H9 (cell line): ENCODE results near the gene DNAH5. TPM values are rescaled to one million over a fixed set of nuclear protein-coding genes. Genes with fewer than 3 reads are reported as not detected.

ENCODE experiments used
- DNase-seq: peaks from one replicate; pipeline ENCODE4 v3.0.0-alpha.2; 2017
- H2AFZ ChIP-seq: one replicate; pipeline ENCODE4 v1.6.1; 2013; ENCODE audit warnings: mild to moderate bottlenecking, low read length, control low read depth, moderate library complexity
- H2AK5ac ChIP-seq: 2 replicates; pipeline ENCODE4 v1.6.1; 2013; ENCODE audit warnings: low read length, control low read depth, mixed read lengths; ENCODE audit not compliant: insufficient read length
- H2BK120ac ChIP-seq: one replicate; pipeline ENCODE4 v1.6.1; 2013; ENCODE audit warnings: low read depth, mild to moderate bottlenecking, low read length, control low read depth, inconsistent platforms; ENCODE audit not compliant: poor library complexity, severe bottlenecking
- H2BK12ac ChIP-seq: 2 replicates; pipeline ENCODE4 v1.6.1; 2013; ENCODE audit warnings: low read length, control low read depth, mixed read lengths, low read depth; ENCODE audit not compliant: insufficient read length
- H2BK15ac ChIP-seq: 2 replicates; pipeline ENCODE4 v1.6.1; 2013; ENCODE audit warnings: low read depth, low read length, control low read depth
- H2BK20ac ChIP-seq: one replicate; pipeline ENCODE4 v1.6.1; 2013; ENCODE audit warnings: low read depth, mild to moderate bottlenecking, low read length, control low read depth, inconsistent platforms; ENCODE audit not compliant: poor library complexity, severe bottlenecking
- H2BK5ac ChIP-seq: 2 replicates; pipeline ENCODE4 v1.6.1; 2013; ENCODE audit warnings: low read length, control low read depth, mixed read lengths; ENCODE audit not compliant: insufficient read length
- H3K14ac ChIP-seq: 2 replicates; pipeline ENCODE4 v1.6.1; 2013; ENCODE audit warnings: low read length, control low read depth; ENCODE audit not compliant: insufficient read depth
- H3K18ac ChIP-seq: 2 replicates; pipeline ENCODE4 v1.6.1; 2013; ENCODE audit warnings: low read depth, mild to moderate bottlenecking, mixed read lengths, low read length, control low read depth; ENCODE audit not compliant: insufficient read length
- H3K23ac ChIP-seq: 2 replicates; pipeline ENCODE4 v1.6.1; 2013; ENCODE audit warnings: low read length, control low read depth, mixed read lengths, low read depth; ENCODE audit not compliant: insufficient read length
- H3K23me2 ChIP-seq: 2 replicates; pipeline ENCODE4 v1.6.1; 2013; ENCODE audit warnings: low read depth, mild to moderate bottlenecking, mixed read lengths, low read length, control low read depth; ENCODE audit not compliant: insufficient read length, poor library complexity, severe bottlenecking
- H3K27ac ChIP-seq: 2 replicates; pipeline ENCODE4 v1.5.1; 2013; ENCODE audit warnings: low read length, control low read depth, mixed read lengths, low read depth; ENCODE audit not compliant: insufficient read length
- H3K27me3 ChIP-seq: 2 replicates; pipeline ENCODE4 v1.6.1; 2013; ENCODE audit warnings: low read length, control low read depth, inconsistent platforms; ENCODE audit not compliant: insufficient read depth
- H3K4ac ChIP-seq: 2 replicates; pipeline ENCODE4 v1.6.1; 2013; ENCODE audit warnings: low read depth, mild to moderate bottlenecking, control low read depth, inconsistent platforms, low read length, moderate library complexity
- H3K4me1 ChIP-seq: 2 replicates; pipeline ENCODE4 v1.6.1; 2013; ENCODE audit warnings: low read length, control low read depth, inconsistent platforms; ENCODE audit not compliant: insufficient read depth
- H3K4me2 ChIP-seq: 2 replicates; pipeline ENCODE4 v1.6.1; 2013; ENCODE audit warnings: low read length, control low read depth, mixed read lengths; ENCODE audit not compliant: insufficient read length, insufficient read depth
- H3K56ac ChIP-seq: 2 replicates; pipeline ENCODE4 v1.6.1; 2013; ENCODE audit warnings: low read depth, mild to moderate bottlenecking, mixed read lengths, low read length, control low read depth; ENCODE audit not compliant: insufficient read length
- H3K79me1 ChIP-seq: 2 replicates; pipeline ENCODE4 v1.6.1; 2013; ENCODE audit warnings: low read depth, mild to moderate bottlenecking, moderate library complexity, low read length, control low read depth, inconsistent platforms; ENCODE audit not compliant: insufficient read depth, poor library complexity, severe bottlenecking
- H3K79me2 ChIP-seq: 2 replicates; pipeline ENCODE4 v1.6.1; 2013; ENCODE audit warnings: low read length, control low read depth, inconsistent platforms; ENCODE audit not compliant: insufficient read depth
- H3K9ac ChIP-seq: 2 replicates; pipeline ENCODE4 v1.6.1; 2013; ENCODE audit warnings: low read length, control low read depth, mixed read lengths; ENCODE audit not compliant: insufficient read length; ENCODE audit errors: extremely low read depth
- H3K9me3 ChIP-seq: one replicate; pipeline ENCODE4 v1.6.1; 2013; ENCODE audit warnings: low read depth, low read length, inconsistent platforms; ENCODE audit not compliant: control insufficient read depth
- H3T11ph ChIP-seq: one replicate; pipeline ENCODE4 v1.6.1; 2013; ENCODE audit warnings: mild to moderate bottlenecking, low read length, control low read depth, inconsistent platforms
- H4K20me1 ChIP-seq: one replicate; pipeline ENCODE4 v1.6.1; 2013; ENCODE audit not compliant: control insufficient read depth, insufficient read length, insufficient read depth
- H4K5ac ChIP-seq: 2 replicates; pipeline ENCODE4 v1.6.1; 2013; ENCODE audit warnings: low read depth, mild to moderate bottlenecking, mixed read lengths, low read length, control low read depth; ENCODE audit not compliant: insufficient read length
- H4K8ac ChIP-seq: replicated peaks from 2 replicates; pipeline ENCODE4 v1.6.1; 2013; ENCODE audit warnings: low read length, control low read depth, mixed read lengths, low read depth; ENCODE audit not compliant: insufficient read length
- H4K91ac ChIP-seq: 2 replicates; pipeline ENCODE4 v1.6.1; 2013; ENCODE audit warnings: low read depth, mild to moderate bottlenecking, moderate library complexity, mixed read lengths, low read length, control low read depth; ENCODE audit not compliant: insufficient read length
- H3K27ac Mint-ChIP-seq, 3 experiments: 2 replicates in 2 of 3; 3 replicates in 1 of 3; pipeline ENCODE4 v1.8.0; 2020 to 2021; ENCODE audit warnings: mixed read lengths in 3 of 3, mild to moderate bottlenecking in 1 of 3, moderate library complexity in 1 of 3
- H3K27me3 Mint-ChIP-seq: 2 replicates; pipeline ENCODE4 v1.8.0; 2021; ENCODE audit warnings: low read depth, mild to moderate bottlenecking, moderate library complexity, mixed read lengths
- H3K36me3 Mint-ChIP-seq, 3 experiments: 2 replicates in 2 of 3; 3 replicates in 1 of 3; pipeline ENCODE4 v1.8.0; 2020 to 2021; ENCODE audit warnings: low read depth in 3 of 3, mixed read lengths in 3 of 3; ENCODE audit not compliant: insufficient read depth in 1 of 3
- H3K4me1 Mint-ChIP-seq, 2 experiments: 2 replicates each; pipeline ENCODE4 v1.8.0; 2020; ENCODE audit warnings: mixed read lengths in 2 of 2
- H3K4me3 Mint-ChIP-seq, 2 experiments: 2 replicates in 1 of 2; 3 replicates in 1 of 2; pipeline ENCODE4 v1.8.0; 2020 to 2021; ENCODE audit warnings: mild to moderate bottlenecking in 2 of 2, mixed read lengths in 2 of 2, moderate library complexity in 1 of 2
- H3K9me3 Mint-ChIP-seq, 2 experiments: 2 replicates in 1 of 2; 3 replicates in 1 of 2; pipeline ENCODE4 v1.8.0; 2020; ENCODE audit warnings: mild to moderate bottlenecking in 2 of 2, mixed read lengths in 2 of 2, moderate library complexity in 1 of 2
- CTCF ChIP-seq: fragments of 200-600 bp; sonication (generic); conservative IDR thresholded peaks from 3 replicates; pipeline ENCODE4 v1.8.0; 2021; ENCODE audit warnings: antibody characterized with exemption, mild to moderate bottlenecking
- WGBS: extraction: QIAGEN DNeasy Blood & Tissue Kit; methylation state at CpG from one replicate; pipeline ENCODE4 v1.1.7; 2013; ENCODE audit warnings: missing lambda C conversion rate, low lambda C conversion rate, mixed read lengths; ENCODE audit not compliant: insufficient read length; ENCODE audit errors: extremely low coverage; 5-methylcytosine and 5-hydroxymethylcytosine counted together
- total RNA-seq: library from RNA; stranded (reverse); gene quantifications from 2 replicates; pipeline ENCODE4 v1.2.1, GENCODE V29; 2021

The DNAH5 gene
- total RNA-seq, 1 experiment from 2014 or later = 0.50 TPM

- H3K27me3 Mint-ChIP-seq = no peaks in the 10 kb centered on the region; the same call in 1 of the 2 replicates
- H3K23me2 ChIP-seq = no peaks in the 10 kb centered on the region
- H3K4me1 Mint-ChIP-seq = 0 out of 4 replicates have a peak, but pooled peaks cover 0 to 5% of the 10 kb centered on the region in 2 experiments
- H3K27me3 ChIP-seq = no peaks in the 10 kb centered on the region; the same call in 1 of the 2 replicates
- H3K23ac ChIP-seq = no peak overlapping the region
- H2BK120ac ChIP-seq = no peak overlapping the region
- no peak overlapping the region for H3K4ac ChIP-seq
- no peaks in the 10 kb centered on the region for H3K36me3 Mint-ChIP-seq
- no peaks in the 10 kb centered on the region for H3K9me3 Mint-ChIP-seq
- no peak overlapping the region for H3K27ac Mint-ChIP-seq
- no peak overlapping the region for H3K14ac ChIP-seq
- no peak overlapping the region for H2AK5ac ChIP-seq
- no peak overlapping the region for H3K4me3 Mint-ChIP-seq
- H2BK5ac ChIP-seq = no peak overlapping the region
- no peak overlapping the region for H2BK20ac ChIP-seq
- H3K4me1 ChIP-seq = no peaks in the 10 kb centered on the region
- no CpG with 5 or more reads among the region's 3 CpGs for WGBS
- H4K5ac ChIP-seq = no peak overlapping the region
- no peak overlapping the region for H3K9ac ChIP-seq
- H3K27ac ChIP-seq = no peak overlapping the region
- no peak overlapping the region for H3K18ac ChIP-seq
- H4K8ac ChIP-seq = no peak overlapping the region
- no peak overlapping the region for H2BK15ac ChIP-seq
- H3K79me2 ChIP-seq = no peaks in the 10 kb centered on the region
- no peaks in the 10 kb centered on the region for H3K79me1 ChIP-seq
- no peak overlapping the region for H3T11ph ChIP-seq
- no peak overlapping the region for H3K56ac ChIP-seq
- no peak overlapping the region for H3K4me2 ChIP-seq
- H4K20me1 ChIP-seq = no peaks in the 10 kb centered on the region
- no peak for DNase-seq
- H3K9me3 ChIP-seq = no peaks in the 10 kb centered on the region
- no peak overlapping the region for H2AFZ ChIP-seq
- no peak overlapping the region for H2BK12ac ChIP-seq
- H4K91ac ChIP-seq = no peak overlapping the region
- peak; percentile 58; the same call in 2 of the 3 replicates for TF ChIP-seq CTCF
These were observed 284.4 kb downstream of the DNAH5 start for GRCh38 chr5:13660072-13660471.
